Measurements from ENCODE around the gene C10orf71. TPM values are rescaled to one million over a fixed set of nuclear protein-coding genes. Genes with fewer than 3 reads are reported as not detected.

The C10orf71 gene
- total and polyA plus RNA-seq, 2 donors (not counting 1 experiment from before 2014, with no cell fraction given): not detected

DNA sequence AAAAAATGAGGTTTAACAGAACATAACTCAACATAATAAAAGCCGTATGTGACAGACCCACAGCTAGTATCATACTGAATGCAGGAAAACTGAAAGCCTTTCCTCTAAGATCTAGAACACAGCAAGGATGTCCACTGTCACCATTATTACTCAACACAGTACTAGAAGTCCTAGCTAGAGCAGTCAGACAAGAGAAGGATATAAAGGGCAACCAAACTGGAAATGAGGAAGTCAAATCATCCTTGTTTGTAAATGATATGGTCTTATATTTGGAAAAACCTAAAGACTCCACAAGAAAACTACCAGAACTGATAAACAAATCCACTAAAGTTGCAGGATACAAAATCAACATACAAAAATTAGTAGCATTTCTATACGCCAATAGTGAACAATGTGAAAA lies 45.9 kb downstream of the C10orf71 start:
- H3K9me3 ChIP-seq (ENCODE audit: control extremely low read depth in 1 of 3, control insufficient read depth in 2 of 3, insufficient read depth in 1 of 3, low read length in 2 of 3): peaks cover 0 to 5% (median 3%) of the 10 kb centered on the region in 3 donors
- Mint-ChIP-seq H3K4me3 (no peak overlapping the region), H3K4me1 (no peaks in the 10 kb centered on the region), H3K27me3 (peaks cover 11% of the 10 kb centered on the region), H3K27ac (no peak overlapping the region), H3K9me3 (ENCODE audit: insufficient read depth) (no peaks in the 10 kb centered on the region)
- no peak overlapping the region for H3K9ac ChIP-seq (ENCODE audit: low read length)
- intact Hi-C loops (cut with micrococcal nuclease): no loop called here
- DNase-seq (no peak), ATAC-seq (ENCODE audit: low read depth) (no peak)
- ChIA-PET CTCF (no interaction called here), POLR2A (no interaction called here)
- no peak overlapping the region for H3K4me2 ChIP-seq (replicated peaks; ENCODE audit: low read depth, low read length, poor library complexity, severe bottlenecking)
- H2AFZ ChIP-seq (ENCODE audit: insufficient read depth, low read depth, low read length, poor library complexity, severe bottlenecking): no peak overlapping the region
- 83% methylated on average over 1 of the region's 2 CpGs for WGBS (ENCODE audit: insufficient coverage)
- H3K27me3 ChIP-seq (replicated peaks in 1 of 4; ENCODE audit: control extremely low read depth in 1 of 4, control insufficient read depth in 3 of 4, insufficient read depth in 4 of 4, low read length in 3 of 4): peaks cover 0 to 2% (median 0%) of the 10 kb centered on the region in 4 experiments
- H3K4me1 ChIP-seq (ENCODE audit: control insufficient read depth in 2 of 2, insufficient read depth in 2 of 2, low read length in 2 of 2): no peaks in the 10 kb centered on the region
- H3K79me2 ChIP-seq (ENCODE audit: control insufficient read depth, insufficient read depth, low read length): no peaks in the 10 kb centered on the region
- H3K27ac ChIP-seq (ENCODE audit: low read length in 2 of 2): no peak overlapping the region
- TF ChIP-seq EZH2 (IDR thresholded peaks at IDR 0.05; ENCODE audit: borderline replicate concordance, insufficient read depth, low read depth, low read length, poor library complexity, severe bottlenecking) (no peak), CTCF (IDR thresholded peaks at IDR 0.05) (no peak)
- no peaks in the 10 kb centered on the region for H4K20me1 ChIP-seq (ENCODE audit: control insufficient read depth, insufficient read depth, low read length, poor library complexity, severe bottlenecking)
- no peak overlapping the region for H3K4me3 ChIP-seq (ENCODE audit: control extremely low read depth in 1 of 5, extremely low read depth in 1 of 5, insufficient read depth in 1 of 5, low read depth in 2 of 5, low read length in 4 of 5)
- H3K36me3 ChIP-seq (replicated peaks in 1 of 2; ENCODE audit: control extremely low read depth in 1 of 2, control insufficient read depth in 1 of 2, extremely low read depth in 1 of 2, insufficient read depth in 2 of 2, low read length in 1 of 2): no peaks in the 10 kb centered on the region

DNA sequence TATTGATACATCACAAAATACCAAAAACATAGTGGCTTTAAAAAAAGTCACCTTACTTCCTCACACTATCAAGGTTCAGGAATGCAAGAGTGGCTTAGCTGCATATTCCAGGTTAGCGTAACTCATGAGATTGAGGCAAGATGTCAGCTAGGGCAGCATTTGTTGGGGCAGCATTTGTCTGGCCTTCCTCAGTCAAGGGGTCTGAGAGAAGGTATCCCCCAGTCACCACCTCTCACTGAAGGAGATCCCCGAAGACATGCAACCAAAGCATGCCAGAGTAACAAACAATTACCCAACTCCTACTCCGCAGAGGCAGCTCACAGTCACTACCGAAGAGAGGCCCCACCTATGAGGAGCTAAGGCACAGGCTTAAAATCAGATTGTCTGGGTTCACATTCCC lies 48.4 kb downstream of the C10orf71 start:
- Mint-ChIP-seq H3K27ac (no peak overlapping the region), H3K27me3 (peaks cover 12% of the 10 kb centered on the region), H3K9me3 (ENCODE audit: insufficient read depth) (peaks cover 5% of the 10 kb centered on the region), H3K4me1 (no peaks in the 10 kb centered on the region), H3K4me3 (no peak overlapping the region)
- Histone ChIP-seq H3K27me3 (replicated peaks in 1 of 4; ENCODE audit: control extremely low read depth in 1 of 4, control insufficient read depth in 3 of 4, insufficient read depth in 4 of 4, low read length in 3 of 4) (peaks cover 0 to 2% (median 0%) of the 10 kb centered on the region in 4 experiments), H4K20me1 (ENCODE audit: control insufficient read depth, insufficient read depth, low read length, poor library complexity, severe bottlenecking) (no peaks in the 10 kb centered on the region), H3K27ac (ENCODE audit: low read length in 2 of 2) (no peak overlapping the region), H3K79me2 (ENCODE audit: control insufficient read depth, insufficient read depth, low read length) (no peaks in the 10 kb centered on the region), H3K36me3 (replicated peaks in 1 of 2; ENCODE audit: control extremely low read depth in 1 of 2, control insufficient read depth in 1 of 2, extremely low read depth in 1 of 2, insufficient read depth in 2 of 2, low read length in 1 of 2) (no peaks in the 10 kb centered on the region), H2AFZ (ENCODE audit: insufficient read depth, low read depth, low read length, poor library complexity, severe bottlenecking) (no peak overlapping the region), H3K4me2 (replicated peaks; ENCODE audit: low read depth, low read length, poor library complexity, severe bottlenecking) (no peak overlapping the region), H3K4me1 (ENCODE audit: control insufficient read depth in 2 of 2, insufficient read depth in 2 of 2, low read length in 2 of 2) (no peaks in the 10 kb centered on the region), H3K4me3 (ENCODE audit: control extremely low read depth in 1 of 5, extremely low read depth in 1 of 5, insufficient read depth in 1 of 5, low read depth in 2 of 5, low read length in 4 of 5) (no peak overlapping the region), H3K9ac (ENCODE audit: low read length) (no peak overlapping the region), H3K9me3 (ENCODE audit: control extremely low read depth in 1 of 3, control insufficient read depth in 2 of 3, insufficient read depth in 1 of 3, low read length in 2 of 3) (peaks cover 0 to 19% (median 8%) of the 10 kb centered on the region in 3 donors)
- DNase-seq: no peak
- TF ChIP-seq EZH2 (IDR thresholded peaks at IDR 0.05; ENCODE audit: borderline replicate concordance, insufficient read depth, low read depth, low read length, poor library complexity, severe bottlenecking) (no peak), CTCF (IDR thresholded peaks at IDR 0.05) (no peak)
- intact Hi-C loops (cut with micrococcal nuclease): no loop called here
- 93% methylated on average over 3 of the region's 4 CpGs for WGBS (ENCODE audit: insufficient coverage)
- ChIA-PET POLR2A (no interaction called here), CTCF (no interaction called here)
- ATAC-seq (ENCODE audit: low read depth): no peak
